ENCODE data around the gene CCNI2.

The CCNI2 gene

GRCh38 chr5:132750471-132751230 lies 3.4 kb downstream of the CCNI2 start:
- DNase-seq (ENCODE audit: low read depth): no peak

- DNase-seq (ENCODE audit: low read depth): peak; percentile 70
Observed at GRCh38 chr5:132751444-132751843, 4.2 kb downstream of the CCNI2 start.

- DNase-seq (ENCODE audit: low read depth): no peak
Observed at GRCh38 chr5:132751971-132752580, 4.8 kb downstream of the CCNI2 start.

GRCh38 chr5:132752581-132753125 lies 5.4 kb downstream of the CCNI2 start:
- DNase-seq (ENCODE audit: low read depth): no peak

GRCh38 chr5:132753135-132753987 lies 6.1 kb downstream of the CCNI2 start:
- DNase-seq (ENCODE audit: low read depth): no peak

- DNase-seq (ENCODE audit: low read depth): no peak
Observed at GRCh38 chr5:132754111-132754510, 6.9 kb downstream of the CCNI2 start.

- DNase-seq (ENCODE audit: low read depth): peak; percentile 41
Observed at GRCh38 chr5:132754947-132755346, 7.7 kb downstream of the CCNI2 start.

- DNase-seq (ENCODE audit: low read depth): no peak
Observed at GRCh38 chr5:132756542-132756941, 9.3 kb downstream of the CCNI2 start.

GRCh38 chr5:132758451-132758850 lies 11.2 kb downstream of the CCNI2 start:
- no peak for DNase-seq (ENCODE audit: low read depth)

GRCh38 chr5:132759114-132760048 lies 12.2 kb downstream of the CCNI2 start:
- peak; percentile 25 for DNase-seq (ENCODE audit: low read depth)

GRCh38 chr5:132760049-132760420 lies 12.8 kb downstream of the CCNI2 start:
- DNase-seq (ENCODE audit: low read depth): no peak

GRCh38 chr5:132760601-132761317 lies 13.5 kb downstream of the CCNI2 start:
- DNase-seq (ENCODE audit: low read depth): no peak

GRCh38 chr5:132761321-132762240 lies 14.4 kb downstream of the CCNI2 start:
- no peak for DNase-seq (ENCODE audit: low read depth)

- no peak for DNase-seq (ENCODE audit: low read depth)
Observed at GRCh38 chr5:132762246-132763000, 15.2 kb downstream of the CCNI2 start.

- no peak for DNase-seq (ENCODE audit: low read depth)
Observed at GRCh38 chr5:132763181-132764036, 16.2 kb downstream of the CCNI2 start.

- DNase-seq (ENCODE audit: low read depth): no peak
Observed at GRCh38 chr5:132764051-132764450, 16.8 kb downstream of the CCNI2 start.

GRCh38 chr5:132764671-132765238 lies 17.5 kb downstream of the CCNI2 start:
- no peak for DNase-seq (ENCODE audit: low read depth)
